ENCODE results near the gene PPP2R5E.

PPP2R5E gene

DNA sequence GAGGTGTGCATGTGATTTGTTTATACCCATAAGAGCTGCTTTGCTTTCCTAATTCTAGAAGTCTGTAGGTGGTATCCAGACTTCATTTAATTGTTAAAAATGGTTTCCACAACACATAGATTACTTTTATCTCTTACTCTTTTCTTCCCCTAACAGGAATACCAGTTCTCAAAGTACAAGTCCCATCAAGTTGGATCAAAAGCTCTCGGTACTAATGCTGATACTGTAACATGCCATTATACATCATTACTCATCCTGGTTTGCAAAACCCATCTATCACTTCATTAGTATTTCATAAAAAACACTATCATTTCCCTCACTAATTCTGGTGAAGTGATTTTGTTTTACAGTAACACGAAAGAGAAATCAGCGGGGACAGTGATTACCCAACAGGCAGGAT, 94.3 kb downstream of the PPP2R5E start:
- no peak overlapping the region for H3K4me3 ChIP-seq (ENCODE audit: low read length)
- DNase-seq (ENCODE audit: low read depth) = no peak
- TF ChIP-seq, protein P1, sequence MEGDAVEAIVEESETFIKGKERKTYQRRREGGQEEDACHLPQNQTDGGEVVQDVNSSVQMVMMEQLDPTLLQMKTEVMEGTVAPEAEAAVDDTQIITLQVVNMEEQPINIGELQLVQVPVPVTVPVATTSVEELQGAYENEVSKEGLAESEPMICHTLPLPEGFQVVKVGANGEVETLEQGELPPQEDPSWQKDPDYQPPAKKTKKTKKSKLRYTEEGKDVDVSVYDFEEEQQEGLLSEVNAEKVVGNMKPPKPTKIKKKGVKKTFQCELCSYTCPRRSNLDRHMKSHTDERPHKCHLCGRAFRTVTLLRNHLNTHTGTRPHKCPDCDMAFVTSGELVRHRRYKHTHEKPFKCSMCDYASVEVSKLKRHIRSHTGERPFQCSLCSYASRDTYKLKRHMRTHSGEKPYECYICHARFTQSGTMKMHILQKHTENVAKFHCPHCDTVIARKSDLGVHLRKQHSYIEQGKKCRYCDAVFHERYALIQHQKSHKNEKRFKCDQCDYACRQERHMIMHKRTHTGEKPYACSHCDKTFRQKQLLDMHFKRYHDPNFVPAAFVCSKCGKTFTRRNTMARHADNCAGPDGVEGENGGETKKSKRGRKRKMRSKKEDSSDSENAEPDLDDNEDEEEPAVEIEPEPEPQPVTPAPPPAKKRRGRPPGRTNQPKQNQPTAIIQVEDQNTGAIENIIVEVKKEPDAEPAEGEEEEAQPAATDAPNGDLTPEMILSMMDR (conservative IDR thresholded peaks at IDR 0.05; ENCODE audit: low read length) = no peak

DNA sequence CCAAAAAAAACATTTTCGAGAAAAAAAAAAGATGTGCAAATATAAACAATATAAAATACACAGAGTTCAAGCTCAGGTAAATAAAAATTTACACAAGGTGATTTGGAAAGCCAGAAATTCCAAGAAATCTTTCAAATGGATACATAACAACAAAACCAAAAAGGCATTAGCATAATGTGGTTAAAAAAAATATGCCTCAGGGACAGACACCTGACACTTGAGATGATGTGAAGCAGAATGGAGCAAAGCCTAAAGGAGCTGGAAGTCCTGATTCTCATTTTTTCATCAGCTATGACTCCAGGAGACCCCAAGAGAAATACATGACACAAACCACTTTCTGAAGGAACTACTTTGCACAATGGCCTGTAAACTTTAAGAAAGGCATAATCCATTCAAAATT, 98.6 kb downstream of the PPP2R5E start:
- no peak overlapping the region for H3K4me3 ChIP-seq (ENCODE audit: low read length)
- TF ChIP-seq, protein P1 (conservative IDR thresholded peaks at IDR 0.05; ENCODE audit: low read length) = no peak
- no peak for DNase-seq (ENCODE audit: low read depth)

DNA sequence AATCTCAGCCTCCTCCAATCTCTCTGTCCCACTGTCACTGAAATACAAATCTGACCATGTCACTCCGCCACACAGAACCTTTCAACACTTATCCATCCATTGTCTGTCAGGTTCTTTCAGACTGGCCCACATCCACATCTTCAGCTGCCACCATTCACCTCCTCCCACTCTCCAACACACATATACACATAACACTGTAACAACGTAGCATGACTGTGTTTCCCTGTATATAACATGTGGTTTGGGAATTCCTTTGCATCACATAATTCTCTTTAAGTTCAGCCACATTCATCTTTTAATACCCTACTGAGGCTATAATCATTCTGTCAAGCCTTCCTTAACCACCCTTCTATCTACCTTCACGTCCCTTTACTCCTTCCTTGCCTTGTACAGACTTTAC, 99.2 kb downstream of the PPP2R5E start:
- TF ChIP-seq, protein P1 (conservative IDR thresholded peaks at IDR 0.05; ENCODE audit: low read length) = no peak
- DNase-seq (ENCODE audit: low read depth) = no peak
- H3K4me3 ChIP-seq (ENCODE audit: low read length) = no peak overlapping the region

DNA sequence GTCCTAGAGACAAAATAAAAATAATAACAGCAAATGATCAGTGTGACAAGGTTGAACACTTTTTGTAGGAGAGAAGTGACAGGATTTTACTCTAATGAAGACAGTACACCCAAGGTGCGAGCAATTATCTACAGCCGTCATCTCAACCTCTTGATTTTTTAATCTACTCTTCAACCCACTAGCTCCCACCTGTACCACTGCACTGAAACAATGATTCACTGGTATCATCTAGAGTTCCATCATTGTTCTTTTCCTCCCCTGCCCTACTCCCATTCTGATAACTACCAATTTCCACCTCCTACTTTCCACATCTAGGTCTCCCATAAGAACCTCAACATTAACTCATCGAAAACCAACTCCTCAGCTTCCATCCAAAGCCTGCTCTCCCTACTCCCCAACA, 99.8 kb downstream of the PPP2R5E start:
- TF ChIP-seq, protein P1 (conservative IDR thresholded peaks at IDR 0.05; ENCODE audit: low read length) = no peak
- DNase-seq (ENCODE audit: low read depth) = no peak

DNA sequence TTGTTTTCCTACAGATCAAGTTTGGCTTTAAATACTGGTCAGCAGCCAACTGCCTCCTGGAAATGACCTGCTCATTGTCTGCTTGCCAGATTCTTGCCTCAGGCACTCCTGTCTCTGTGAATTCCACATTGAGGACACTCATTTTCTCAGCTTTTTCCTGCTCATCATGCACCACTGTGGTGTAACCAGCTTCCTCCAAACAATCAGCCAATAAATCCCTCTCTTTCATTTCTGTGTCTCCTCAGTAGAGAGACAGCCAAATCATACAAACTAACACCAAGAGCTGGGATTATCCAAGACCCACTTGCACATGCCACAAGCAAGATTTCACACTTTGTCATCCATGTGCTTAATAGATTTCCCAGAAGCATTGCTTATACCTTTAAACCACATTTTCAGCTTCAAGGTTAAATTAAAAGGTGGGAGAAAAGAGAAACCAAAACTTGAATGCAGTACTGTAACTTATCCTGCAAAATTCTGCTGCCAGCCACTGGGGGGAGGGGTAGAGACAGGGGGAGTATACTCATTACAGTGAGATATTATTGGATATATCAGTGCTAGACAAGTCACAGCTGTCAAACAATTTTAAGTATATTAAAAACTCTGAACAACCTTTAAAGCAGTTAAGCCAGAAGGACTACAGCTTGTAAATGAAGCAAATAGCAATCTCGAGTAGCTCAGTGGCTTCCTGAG, 105.0 kb downstream of the PPP2R5E start:
- peak; percentile 97 for DNase-seq (ENCODE audit: low read depth)
- peak overlapping the region; percentile 51 for H3K4me3 ChIP-seq (ENCODE audit: low read length)
- TF ChIP-seq, protein P1 (conservative IDR thresholded peaks at IDR 0.05; ENCODE audit: low read length) = peak; percentile 25

More for the DNA sequence above, 99.8 kb downstream of the PPP2R5E start:
- no peak overlapping the region for H3K4me3 ChIP-seq (ENCODE audit: low read length)

DNA sequence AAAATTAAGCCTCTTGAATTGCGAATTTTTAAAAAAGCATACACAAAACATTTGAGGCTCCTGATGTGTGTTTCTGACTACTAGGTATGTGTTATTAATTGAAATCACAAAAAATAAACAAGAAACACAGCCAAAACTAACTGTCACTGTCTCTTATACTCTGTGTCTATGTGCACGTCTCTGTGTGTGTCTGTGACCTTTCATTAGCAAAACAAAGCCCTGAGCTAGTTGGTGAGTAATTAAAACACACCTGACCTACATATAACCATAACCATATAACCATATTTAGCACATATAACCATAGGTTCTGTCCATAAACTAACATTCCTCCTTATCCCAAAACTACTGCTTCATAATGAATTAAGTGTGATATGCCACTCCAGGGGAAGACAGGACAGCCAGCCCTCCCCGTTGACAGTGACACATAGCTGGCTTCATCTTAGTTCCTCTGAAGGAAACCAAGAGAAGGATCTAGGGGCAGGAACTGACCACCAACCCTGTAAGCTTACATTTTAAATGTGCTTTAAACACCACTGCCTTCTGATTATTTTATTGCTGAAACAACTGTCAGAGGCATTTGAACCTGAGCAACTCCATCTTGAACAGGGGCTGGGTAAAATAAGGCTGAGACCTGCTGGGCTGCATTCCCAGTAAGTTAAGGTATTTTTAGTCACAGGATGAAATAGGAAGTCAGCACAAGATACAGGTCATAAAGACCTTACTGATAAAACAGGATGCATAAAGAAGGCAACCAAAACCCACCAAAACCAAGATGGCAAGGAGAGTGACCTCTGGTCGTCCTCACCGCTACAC, 106.7 kb downstream of the PPP2R5E start:
- TF ChIP-seq, protein P1 (conservative IDR thresholded peaks at IDR 0.05; ENCODE audit: low read length) = no peak
- H3K4me3 ChIP-seq (ENCODE audit: low read length) = no peak overlapping the region
- DNase-seq (ENCODE audit: low read depth) = no peak

DNA sequence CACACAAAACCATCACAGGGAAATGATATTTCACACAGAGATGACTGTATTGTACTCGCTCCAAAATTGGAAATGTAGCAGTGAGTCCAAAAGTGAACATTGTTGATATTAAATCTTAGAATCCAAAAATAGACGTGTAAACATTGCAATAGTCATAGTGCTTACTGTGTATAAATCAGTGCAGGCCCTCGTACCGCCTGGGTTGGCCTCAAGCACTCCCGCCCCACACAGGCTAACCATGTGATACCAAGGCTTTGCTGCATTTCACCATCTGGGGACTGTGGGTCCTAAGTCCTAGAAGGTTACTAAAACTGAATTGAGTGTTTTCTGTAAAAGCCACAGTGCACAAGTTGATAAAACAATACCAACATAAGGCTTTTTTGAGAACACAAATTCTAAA, 107.3 kb downstream of the PPP2R5E start:
- TF ChIP-seq, protein P1 (conservative IDR thresholded peaks at IDR 0.05; ENCODE audit: low read length) = no peak
- H3K4me3 ChIP-seq (ENCODE audit: low read length) = no peak overlapping the region
- DNase-seq (ENCODE audit: low read depth) = peak; percentile 90

Data from AG10803 (cell line).